ENCODE measurements around the gene NKX1-1. TPM values are rescaled to one million over a fixed set of nuclear protein-coding genes. Genes with fewer than 3 reads are reported as not detected.

The NKX1-1 gene
- polyA plus RNA-seq, 2 of the 4 experiments (the other 2 are of a cell fraction): not detected

GRCh38 chr4:1366371-1367229 is 39.6 kb downstream of the NKX1-1 start (continued):
- no peak for TF ChIP-seq HOXB13 (CRISPR knock-in tag; IDR thresholded peaks at IDR 0.05; ENCODE audit: low read depth)

GRCh38 chr4:1365271-1366178 is 40.7 kb downstream of the NKX1-1 start:
- no peak for TF ChIP-seq HOXB5 (CRISPR knock-in tag; IDR thresholded peaks at IDR 0.05)
- no peak for TF ChIP-seq GATA3 (IDR thresholded peaks at IDR 0.05; ENCODE audit: borderline replicate concordance)
- TF ChIP-seq HES2 (IDR thresholded peaks at IDR 0.05): no peak
- no peak for TF ChIP-seq EHF (CRISPR knock-in tag; IDR thresholded peaks at IDR 0.05)
- no peaks in the 10 kb centered on the region for H3K4me1 ChIP-seq
- H3K4me3 ChIP-seq: no peak overlapping the region
- 85% methylated on average over 11 of the region's 25 CpGs for WGBS (ENCODE audit: missing lambda C conversion rate)
- POLR2A ChIA-PET: no interaction called here
- ATAC-seq: no peak
- no peak for DNase-seq (ENCODE audit: low read depth in 1 of 2, low spot score in 1 of 2)
- no peak overlapping the region for H3K27ac ChIP-seq
- no peak for FAIRE-seq
- CTCF ChIA-PET: interaction anchor here (0.7 to 2.3 kb wide), 5 partner anchors 10 to 264 kb away, joined by 3 to 7 read pairs (median 3); no protein-coding TSS in a partner anchor
- H3K9me3 ChIP-seq: no peaks in the 10 kb centered on the region
- H3K4me2 ChIP-seq: no peak overlapping the region

GRCh38 chr4:1364748-1365147 is 41.5 kb downstream of the NKX1-1 start:
- no peaks in the 10 kb centered on the region for H3K4me1 ChIP-seq
- ATAC-seq: no peak
- DNase-seq (ENCODE audit: low read depth in 1 of 2, low spot score in 1 of 2): no peak
- H3K4me2 ChIP-seq: no peak overlapping the region
- H3K9me3 ChIP-seq: no peaks in the 10 kb centered on the region
- POLR2A ChIA-PET: no interaction called here
- no peak for TF ChIP-seq KDM5A (IDR thresholded peaks at IDR 0.05)
- TF ChIP-seq FOXS1 (CRISPR knock-in tag; IDR thresholded peaks at IDR 0.05): no peak
- TF ChIP-seq ZC3H11A (IDR thresholded peaks at IDR 0.05): no peak
- no peak for TF ChIP-seq PBX3 (IDR thresholded peaks at IDR 0.05)
- no peak for FAIRE-seq
- H3K4me3 ChIP-seq: no peak overlapping the region
- no peak overlapping the region for H3K27ac ChIP-seq
- CTCF ChIA-PET: interaction anchor here (1.0 to 2.3 kb wide), 4 partner anchors 9 to 265 kb away, joined by 3 to 7 read pairs (median 4); no protein-coding TSS in a partner anchor
- 96% methylated on average over 9 of the region's 13 CpGs for WGBS (ENCODE audit: missing lambda C conversion rate)

- no peak for FAIRE-seq
- WGBS (ENCODE audit: missing lambda C conversion rate): 96% methylated on average over 5 of the region's 18 CpGs
Observed at GRCh38 chr4:1364217-1364616, 42.0 kb downstream of the NKX1-1 start.

GRCh38 chr4:1363513-1363912 is 42.7 kb downstream of the NKX1-1 start:
- 94% methylated on average over 11 of the region's 11 CpGs for WGBS (ENCODE audit: missing lambda C conversion rate)
- no peak overlapping the region for H3K4me3 ChIP-seq
- H3K27ac ChIP-seq: no peak overlapping the region
- no peak overlapping the region for H3K4me2 ChIP-seq
- FAIRE-seq (no peak), DNase-seq (ENCODE audit: low read depth in 1 of 2, low spot score in 1 of 2) (no peak), ATAC-seq (no peak)
- CTCF ChIA-PET: no interaction called here
- TF ChIP-seq MYC (IDR thresholded peaks at IDR 0.05; ENCODE audit: borderline replicate concordance, low read length): no peak
- TF ChIP-seq ESRRA (IDR thresholded peaks at IDR 0.05; ENCODE audit: borderline replicate concordance, low read length): no peak
- no peaks in the 10 kb centered on the region for H3K9me3 ChIP-seq
- no peaks in the 10 kb centered on the region for H3K4me1 ChIP-seq
- POLR2A ChIA-PET: no interaction called here

More at GRCh38 chr4:1364217-1364616, 42.0 kb downstream of the NKX1-1 start:
- ATAC-seq (no peak), DNase-seq (ENCODE audit: low read depth in 1 of 2, low spot score in 1 of 2) (no peak)
- ChIA-PET POLR2A (no interaction called here), CTCF (interaction anchor here (1.5 to 2.3 kb wide), 2 partner anchors 9 to 14 kb away, joined by 3 to 7 read pairs; no protein-coding TSS in a partner anchor)
- H3K4me1 ChIP-seq: no peaks in the 10 kb centered on the region
- TF ChIP-seq CBX8 (IDR thresholded peaks at IDR 0.05): no peak
- TF ChIP-seq SREBF2 (IDR thresholded peaks at IDR 0.05): no peak
- TF ChIP-seq NR3C1 (IDR thresholded peaks at IDR 0.05): no peak
- no peak for TF ChIP-seq MYC (IDR thresholded peaks at IDR 0.05; ENCODE audit: borderline replicate concordance, low read length)
- no peak for TF ChIP-seq EHF (CRISPR knock-in tag; IDR thresholded peaks at IDR 0.05)
- TF ChIP-seq GATA3 (IDR thresholded peaks at IDR 0.05; ENCODE audit: borderline replicate concordance): no peak
- H3K4me2 ChIP-seq: no peak overlapping the region
- no peak overlapping the region for H3K4me3 ChIP-seq
- H3K9me3 ChIP-seq: no peaks in the 10 kb centered on the region
- H3K27ac ChIP-seq: no peak overlapping the region
